Neural cell (in vitro differentiated cells): ENCODE measurements around the gene B4GALNT4.

Experiments
- CTCF ChIP-seq: fragments of 450-650 bp; IDR thresholded peaks from 2 replicates; pipeline ENCODE4 v1.5.1; 2014; ENCODE audit warnings: antibody characterized with exemption, mild to moderate bottlenecking, moderate library complexity; ENCODE audit not compliant: poor library complexity, severe bottlenecking
- EZH2 ChIP-seq: fragments of 200-600, 300-800 bp; shearing (Covaris generic), sonication (generic); IDR thresholded peaks from 2 replicates; pipeline ENCODE4 v1.6.1; 2014; ENCODE audit warnings: antibody characterized with exemption, low read length, borderline replicate concordance, mild to moderate bottlenecking; ENCODE audit not compliant: insufficient read depth, poor library complexity, severe bottlenecking

GRCh38 chr11:382081-382629, 12.9 kb downstream of the B4GALNT4 start:
- no peak for TF ChIP-seq CTCF
- TF ChIP-seq EZH2 = no peak
